NCI-H1105 treated with DMSO at 0.1 percent for 48 hours (cell line): ENCODE results near the gene ZCCHC10.
"Not testable (repeated sequence)": the region's sequence is repeated elsewhere in the genome, so short reads cannot be mapped to it uniquely, and the experiment has no call there.

Source experiments
- DNase-seq: peaks from one replicate; lab custom pipeline; 2025; lab: John Stamatoyannopoulos, UW

Gene ZCCHC10

DNA sequence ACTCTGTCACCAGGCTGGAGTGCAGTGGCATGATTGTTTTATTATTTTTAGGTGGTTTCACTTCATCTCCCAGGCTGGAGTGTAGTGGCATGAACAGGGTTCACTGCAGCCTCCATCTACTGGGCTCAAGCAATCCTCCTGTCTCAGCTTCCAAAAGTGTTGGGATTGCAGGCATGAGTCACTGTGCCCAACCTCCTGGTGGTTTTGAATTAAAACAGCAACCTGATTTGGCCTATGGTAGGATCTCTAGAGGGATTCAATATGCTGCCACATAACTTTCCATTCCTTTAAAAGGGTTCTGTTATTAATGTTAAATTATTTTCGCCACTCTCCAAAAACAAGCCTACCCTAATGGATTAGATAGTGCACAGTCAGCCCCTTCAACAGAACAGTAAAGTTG, 15.6 kb upstream of the ZCCHC10 start:
- DNase-seq, result no peak

DNA sequence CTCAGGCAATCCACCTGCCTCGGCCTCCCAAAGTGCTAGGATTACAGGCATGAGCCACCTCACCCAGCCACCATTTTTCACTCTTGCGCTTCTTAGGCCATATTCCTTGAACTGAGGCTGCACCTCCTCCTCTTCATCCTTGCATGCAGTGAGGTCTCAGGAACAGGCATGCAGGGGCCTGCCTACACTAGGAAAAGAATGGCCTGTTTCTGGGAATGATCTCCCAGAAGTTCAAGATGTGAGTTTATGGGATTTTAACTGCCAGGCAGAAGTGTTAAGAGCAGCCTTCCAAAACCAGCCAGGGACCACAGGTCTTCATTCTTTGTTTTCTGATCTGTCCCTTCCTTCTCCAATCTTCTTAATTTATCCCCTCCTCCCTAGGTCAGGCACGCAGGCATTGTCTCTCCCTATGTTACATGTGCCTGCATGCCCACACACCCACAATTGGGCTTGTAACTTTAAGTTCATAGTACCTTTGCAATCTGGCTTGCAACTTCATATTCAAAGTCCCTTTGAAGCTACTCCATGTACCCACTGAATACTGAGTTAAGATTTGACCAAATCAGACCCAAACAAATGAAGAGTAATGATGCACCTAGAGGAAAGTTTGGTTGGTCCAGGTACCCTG, 14.9 kb upstream of the ZCCHC10 start:
- DNase-seq, result no peak

GRCh38 chr5:133036677-133037076, 10.3 kb upstream of the ZCCHC10 start:
- DNase-seq, result not testable (repeated sequence)

- DNase-seq, result no peak
Observed at GRCh38 chr5:133035224-133035623, 8.9 kb upstream of the ZCCHC10 start.

DNA sequence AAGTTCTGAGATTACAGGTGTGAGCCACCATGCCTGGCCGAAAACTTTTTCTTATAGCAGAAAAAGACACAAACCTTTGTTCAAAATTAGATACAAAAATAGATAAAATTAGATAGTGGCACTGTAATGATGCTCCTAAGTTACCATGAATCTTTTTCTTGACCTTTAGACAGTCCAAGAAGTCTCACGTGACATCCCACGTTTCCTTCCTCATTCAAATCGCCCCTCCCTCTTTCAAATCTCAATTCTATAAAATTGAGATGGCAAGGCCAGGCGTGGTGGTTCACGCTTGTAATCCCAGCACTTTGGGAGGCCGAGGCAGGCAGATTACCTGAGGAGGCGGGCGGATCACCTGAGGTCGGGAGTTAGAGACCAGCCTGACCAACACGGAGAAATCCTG, 7.7 kb upstream of the ZCCHC10 start:
- DNase-seq, result no peak

DNA sequence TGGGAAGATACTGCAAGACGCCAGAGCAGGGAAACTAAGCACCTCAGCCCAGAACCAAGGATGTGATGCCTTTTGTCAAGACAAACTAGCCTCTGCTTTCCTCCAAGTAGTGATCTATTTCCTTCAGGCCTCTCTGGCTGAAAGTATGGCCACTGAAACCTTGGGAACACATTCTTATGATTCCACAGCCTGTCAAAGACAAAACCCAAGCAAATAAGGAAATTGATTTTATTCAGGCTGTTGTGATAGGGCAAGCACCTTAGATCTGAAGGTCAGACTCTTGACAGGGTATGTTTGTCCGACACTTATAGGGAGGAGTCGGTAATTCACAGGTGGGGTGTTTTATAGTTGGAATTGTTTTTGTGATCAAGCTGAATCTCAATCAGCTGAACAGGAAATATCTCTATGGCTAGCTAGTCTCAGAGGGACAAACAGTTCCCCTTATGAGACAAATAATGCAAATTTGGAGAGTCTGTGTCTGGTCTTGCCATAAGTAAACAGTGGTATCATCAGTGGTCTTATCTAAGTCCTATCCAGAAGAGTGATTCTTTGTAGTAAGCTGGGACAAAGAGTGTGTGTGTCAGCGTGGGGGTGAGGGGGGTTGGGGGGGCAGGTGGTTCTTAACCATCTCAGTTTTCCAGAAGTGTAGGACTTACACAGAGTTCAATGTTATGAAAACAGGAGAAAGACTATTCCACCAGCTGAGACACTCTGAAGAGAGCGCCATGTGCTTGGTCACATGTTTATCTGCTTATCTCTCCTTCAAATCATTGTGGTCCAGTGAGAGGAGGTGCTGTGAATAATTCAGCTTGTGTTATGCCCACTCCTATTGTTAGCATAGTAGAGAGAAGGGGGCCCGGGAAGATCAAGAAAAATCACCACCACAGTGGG, 6.7 kb upstream of the ZCCHC10 start:
- DNase-seq, result no peak

- DNase-seq, result no peak
Observed at GRCh38 chr5:133030343-133031005, 4.1 kb upstream of the ZCCHC10 start.

GRCh38 chr5:133029416-133029815, 3.1 kb upstream of the ZCCHC10 start:
- no peak for DNase-seq

GRCh38 chr5:133026664-133027153, 360 bp upstream of the ZCCHC10 start:
- DNase-seq, result no peak

GRCh38 chr5:133019471-133019870, 6.9 kb downstream of the ZCCHC10 start:
- not testable (repeated sequence) for DNase-seq

DNA sequence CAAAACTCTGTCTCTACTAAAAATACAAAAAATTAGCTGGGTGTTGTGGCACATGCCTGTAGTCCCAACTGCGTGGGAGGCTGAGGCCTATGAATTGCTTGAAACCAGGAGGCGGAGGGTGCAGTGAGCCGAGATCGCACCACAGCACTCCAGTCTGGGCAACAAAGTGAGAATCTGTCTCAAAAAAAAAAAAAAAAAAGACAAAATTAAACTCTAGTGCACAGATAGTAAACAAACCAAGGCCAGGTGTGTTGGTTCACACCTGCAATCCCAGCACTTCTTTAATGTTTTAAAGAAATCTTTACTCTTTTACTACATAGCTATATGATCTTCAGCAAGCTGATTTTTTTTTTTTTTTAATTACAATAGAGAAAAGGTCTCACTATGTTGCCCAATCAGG, 8.4 kb downstream of the ZCCHC10 start:
- no peak for DNase-seq

- no peak for DNase-seq
Observed at GRCh38 chr5:133015466-133015865, 10.9 kb downstream of the ZCCHC10 start.

GRCh38 chr5:133008455-133008854, 17.9 kb downstream of the ZCCHC10 start:
- DNase-seq, result not testable (repeated sequence)

GRCh38 chr5:133006653-133007052, 19.7 kb downstream of the ZCCHC10 start:
- DNase-seq, result no peak

- no peak for DNase-seq
Observed at GRCh38 chr5:132999246-132999645, 27.1 kb downstream of the ZCCHC10 start.

- DNase-seq, result no peak
Observed at GRCh38 chr5:132998556-132998955, 27.8 kb downstream of the ZCCHC10 start.

- DNase-seq, result no peak
Observed at GRCh38 chr5:132996307-132996706, 30.0 kb downstream of the ZCCHC10 start.

DNA sequence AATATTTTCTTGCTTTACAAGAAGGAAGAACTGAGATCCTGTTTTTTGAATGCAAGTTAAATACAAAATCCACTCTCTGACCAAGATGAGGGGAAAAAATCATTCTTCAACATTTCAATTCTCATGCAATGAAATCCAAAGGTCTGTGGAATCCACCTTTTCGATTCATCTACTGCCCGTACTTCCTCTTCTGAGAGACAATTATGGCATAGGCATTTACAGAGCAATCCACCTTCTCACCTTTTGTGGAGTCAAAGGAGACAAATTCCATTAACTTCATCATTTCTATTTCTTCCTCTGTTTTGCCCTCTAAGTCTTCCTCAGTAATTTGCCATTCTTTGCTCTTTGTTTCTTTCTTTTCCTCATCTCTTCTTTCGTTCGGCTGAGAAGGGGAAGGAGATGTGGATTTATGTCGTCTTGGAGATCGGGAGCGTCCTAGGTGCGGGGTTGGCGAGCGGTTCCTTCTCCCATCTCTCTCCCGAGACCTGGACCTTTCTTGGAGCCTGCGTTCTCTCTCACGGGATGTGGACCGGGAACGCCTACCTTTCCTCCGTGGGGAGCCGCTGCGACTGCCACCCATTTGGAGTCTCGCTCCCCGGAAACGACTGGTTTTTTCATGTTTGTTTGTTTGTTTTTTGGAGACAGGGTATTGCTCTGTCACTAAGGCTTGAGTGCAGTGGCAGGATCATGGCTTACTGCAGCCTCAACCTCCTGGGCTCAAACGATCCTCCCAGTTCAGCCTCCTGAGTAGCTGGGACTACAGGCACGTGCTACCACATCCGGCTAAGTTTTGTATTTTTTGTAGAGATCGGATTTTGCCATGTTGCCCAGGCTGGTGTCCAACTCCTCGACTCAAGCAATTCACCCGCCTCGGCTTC, 38.6 kb downstream of the ZCCHC10 start:
- DNase-seq, result no peak

DNA sequence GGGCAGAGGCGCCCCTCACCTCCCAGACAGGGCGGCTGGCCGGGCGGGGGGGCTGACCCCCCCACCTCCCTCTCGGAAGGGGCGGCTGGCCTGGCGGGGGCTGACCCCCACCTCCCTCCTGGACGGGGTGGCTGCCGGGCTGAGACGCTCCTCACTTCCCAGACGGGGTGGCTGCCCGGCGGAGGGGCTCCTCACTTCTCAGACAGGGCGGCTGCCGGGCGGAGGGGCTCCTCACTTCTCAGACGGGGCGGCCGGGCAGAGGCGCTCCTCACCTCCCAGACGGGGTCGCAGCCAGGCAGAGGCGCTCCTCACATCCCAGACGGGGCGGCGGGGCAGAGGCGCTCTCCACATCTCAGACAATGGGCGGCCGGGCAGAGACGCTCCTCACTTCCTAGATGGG, 43.4 kb downstream of the ZCCHC10 start:
- DNase-seq, result not testable (repeated sequence)

- no peak for DNase-seq
Observed at GRCh38 chr5:132981288-132981687, 45.1 kb downstream of the ZCCHC10 start.

- no peak for DNase-seq
Observed at GRCh38 chr5:132979976-132980375, 46.4 kb downstream of the ZCCHC10 start.
